Bronchial epithelial cell (primary cell): ENCODE data around the gene ZNF239. TPM values are rescaled to one million over a fixed set of nuclear protein-coding genes. Genes with fewer than 3 reads are reported as not detected.
A peak's percentile ranks its signal among the peaks of the same experiment; 100 is the strongest.

Experiments used
- DNase-seq: peaks from one replicate; pipeline ENCODE4 v3.0.0-alpha.2; 2010; ENCODE audit warnings: low read depth
- FAIRE-seq: peaks from 2 replicates; lab custom pipeline; 2011; peaks lifted over from hg19 to GRCh38; lab: Jason Lieb, UNC
- H3K27me3 ChIP-seq: 2 replicates; pipeline ENCODE4 v1.5.1; 2011; ENCODE audit warnings: low read length; ENCODE audit not compliant: control insufficient read depth, insufficient read depth
- H3K36me3 ChIP-seq: 2 replicates; pipeline ENCODE4 v1.5.1; 2011; ENCODE audit warnings: low read length; ENCODE audit not compliant: control insufficient read depth, insufficient read depth
- H3K4me3 ChIP-seq: 2 replicates; pipeline ENCODE4 v1.5.1; 2011; ENCODE audit warnings: mild to moderate bottlenecking, low read depth, low read length, control low read depth
- CTCF ChIP-seq: IDR thresholded peaks from 2 replicates; pipeline ENCODE4 v1.5.1; 2011; ENCODE audit warnings: mild to moderate bottlenecking, moderate library complexity, low read length, control low read depth, inconsistent platforms; ENCODE audit not compliant: insufficient read depth, severe bottlenecking
- total RNA-seq: library from RNA; depleted of rRNA; stranded (reverse); fragments of >200 nt; gene quantifications from 2 replicates; pipeline ENCODE4 v1.2.1, GENCODE V29; 2014

Gene ZNF239
- 0.26 and 2.6 TPM in 2 replicates for total RNA-seq

GRCh38 chr10:43574001-43574892 lies at the start of gene ZNF239:
TSS of gene ZNF239 (minus strand) at chr10:43574616. CDS start at chr10:43558079, 16,537 bp downstream.
- no peak for FAIRE-seq
- no peak for TF ChIP-seq CTCF
- H3K27me3 ChIP-seq, result no peaks in the 10 kb centered on the region
- no peaks in the 10 kb centered on the region for H3K36me3 ChIP-seq
- DNase-seq, result peak; percentile 48
- peak within 1 kb of the TSS; percentile 37 for H3K4me3 ChIP-seq

- DNase-seq (no peak), FAIRE-seq (no peak)
- Histone ChIP-seq H3K36me3 (no peaks in the 10 kb centered on the region), H3K4me3 (no peak overlapping the region), H3K27me3 (no peaks in the 10 kb centered on the region)
- no peak for TF ChIP-seq CTCF
Observed at GRCh38 chr10:43623351-43623750, 48.9 kb upstream of the ZNF239 start.

GRCh38 chr10:43622038-43622437 lies 47.6 kb upstream of the ZNF239 start:
- TF ChIP-seq CTCF, result no peak
- DNase-seq (no peak), FAIRE-seq (no peak)
- no peaks in the 10 kb centered on the region for H3K36me3 ChIP-seq
- no peaks in the 10 kb centered on the region for H3K27me3 ChIP-seq
- H3K4me3 ChIP-seq, result no peak overlapping the region

- Histone ChIP-seq H3K36me3 (no peaks in the 10 kb centered on the region), H3K27me3 (no peaks in the 10 kb centered on the region), H3K4me3 (no peak overlapping the region)
- TF ChIP-seq CTCF, result no peak
- DNase-seq, result no peak
- no peak for FAIRE-seq
Observed at GRCh38 chr10:43619368-43619767, 45.0 kb upstream of the ZNF239 start.

- FAIRE-seq (no peak), DNase-seq (no peak)
- no peak for TF ChIP-seq CTCF
- Histone ChIP-seq H3K4me3 (no peak overlapping the region), H3K36me3 (peaks cover 2% of the 10 kb centered on the region), H3K27me3 (no peaks in the 10 kb centered on the region)
Observed at GRCh38 chr10:43616697-43617370, 42.4 kb upstream of the ZNF239 start.
